Measurements from ENCODE around the gene MAP2K3. TPM values are rescaled to one million over a fixed set of nuclear protein-coding genes. Genes with fewer than 3 reads are reported as not detected.
"Not testable (repeated sequence)": the region's sequence is repeated elsewhere in the genome, so short reads cannot be mapped to it uniquely, and the experiment has no call there.

Gene MAP2K3
- total RNA-seq, 1 donor from 2014 or later = 294 TPM

- Histone ChIP-seq H3K4me1 (no peaks in the 10 kb centered on the region), H3K36me3 (peaks cover 63 to 80% of the 10 kb centered on the region in 2 donors), H3K9me3 (no peaks in the 10 kb centered on the region), H3K27ac (no peak overlapping the region), H3K4me3 (no peak overlapping the region), H3K27me3 (no peaks in the 10 kb centered on the region)
- no peak for TF ChIP-seq CTCF (IDR thresholded peaks at IDR 0.05)
- no peak for DNase-seq (ENCODE audit: low spot score in 2 of 2)
- intact Hi-C loops (cut with DNase I) = no loop called here
Measured at GRCh38 chr17:21301593-21302550, 17.4 kb downstream of the MAP2K3 start.

GRCh38 chr17:21302711-21303425, 18.4 kb downstream of the MAP2K3 start:
- Histone ChIP-seq H3K9me3 (no peaks in the 10 kb centered on the region), H3K4me3 (no peak overlapping the region), H3K27me3 (no peaks in the 10 kb centered on the region), H3K27ac (no peak overlapping the region), H3K36me3 (peaks cover 63 to 85% of the 10 kb centered on the region in 2 donors), H3K4me1 (no peaks in the 10 kb centered on the region)
- TF ChIP-seq CTCF (IDR thresholded peaks at IDR 0.05) = no peak
- intact Hi-C loops (cut with DNase I) = no loop called here
- DNase-seq (ENCODE audit: low spot score in 2 of 2) = no peak

- no peaks in the 10 kb centered on the region for H3K4me1 ChIP-seq
- no peak for TF ChIP-seq CTCF (IDR thresholded peaks at IDR 0.05)
- H3K36me3 ChIP-seq = peaks cover 63 to 86% of the 10 kb centered on the region in 2 donors
- no peak overlapping the region for H3K27ac ChIP-seq
- DNase-seq (ENCODE audit: low spot score in 2 of 2) = no peak
- peaks cover 0 to 1% of the 10 kb centered on the region in 2 donors for H3K9me3 ChIP-seq
- no peaks in the 10 kb centered on the region for H3K27me3 ChIP-seq
- intact Hi-C loops (cut with DNase I) = no loop called here
- H3K4me3 ChIP-seq = no peak overlapping the region
Measured at GRCh38 chr17:21303441-21304065, 19.0 kb downstream of the MAP2K3 start.

GRCh38 chr17:21304091-21304490, 19.6 kb downstream of the MAP2K3 start:
- no peak for TF ChIP-seq CTCF (IDR thresholded peaks at IDR 0.05)
- H3K27me3 ChIP-seq = no peaks in the 10 kb centered on the region
- H3K36me3 ChIP-seq = peaks cover 64 to 86% of the 10 kb centered on the region in 2 donors
- DNase-seq (ENCODE audit: low spot score in 2 of 2) = no peak
- peaks cover 0 to 3% of the 10 kb centered on the region in 2 donors for H3K9me3 ChIP-seq
- H3K27ac ChIP-seq = no peak overlapping the region
- no peak overlapping the region for H3K4me3 ChIP-seq
- no peaks in the 10 kb centered on the region for H3K4me1 ChIP-seq
- intact Hi-C loops (cut with DNase I) = no loop called here

- H3K9me3 ChIP-seq; H3K4me1 ChIP-seq; H3K27ac ChIP-seq; H3K4me3 ChIP-seq; H3K27me3 ChIP-seq; intact Hi-C loops (cut with DNase I): not testable (repeated sequence)
- DNase-seq (ENCODE audit: low spot score in 2 of 2) = peak in 1 of 2 donors; percentile 54
- peaks cover 59 to 85% of the 10 kb centered on the region in 2 donors for H3K36me3 ChIP-seq
Measured at GRCh38 chr17:21304551-21305151, 20.1 kb downstream of the MAP2K3 start.

- Histone ChIP-seq H3K27ac (peak overlapping the region; percentile 27 to 36), H3K36me3 (peaks cover 50 to 80% of the 10 kb centered on the region in 2 donors)
- peak in 1 of 2 donors; percentile 61 for DNase-seq (ENCODE audit: low spot score in 2 of 2)
- intact Hi-C loops (cut with DNase I); H3K9me3 ChIP-seq; H3K27me3 ChIP-seq; H3K4me3 ChIP-seq; H3K4me1 ChIP-seq: not testable (repeated sequence)
Measured at GRCh38 chr17:21305431-21306180, 21.1 kb downstream of the MAP2K3 start.

- peaks cover 9 to 13% of the 10 kb centered on the region in 2 donors for H3K4me1 ChIP-seq
- intact Hi-C loops (cut with DNase I); H3K27me3 ChIP-seq; H3K4me3 ChIP-seq; H3K9me3 ChIP-seq: not testable (repeated sequence)
- peaks cover 38 to 69% of the 10 kb centered on the region in 2 donors for H3K36me3 ChIP-seq
- DNase-seq (ENCODE audit: low spot score in 2 of 2) = peak in 1 of 2 donors; percentile 52
- H3K27ac ChIP-seq = peak overlapping the region; percentile 27 to 36
Measured at GRCh38 chr17:21306611-21307272, 22.2 kb downstream of the MAP2K3 start.

GRCh38 chr17:21307273-21307625, 22.7 kb downstream of the MAP2K3 start:
- H3K27ac ChIP-seq; DNase-seq (ENCODE audit: low spot score in 2 of 2); H3K27me3 ChIP-seq; H3K9me3 ChIP-seq; H3K4me3 ChIP-seq; intact Hi-C loops (cut with DNase I): not testable (repeated sequence)
- H3K4me1 ChIP-seq = peaks cover 9 to 16% of the 10 kb centered on the region in 2 donors
- peaks cover 36 to 67% of the 10 kb centered on the region in 2 donors for H3K36me3 ChIP-seq

Measured in ascending aorta (tissue), 2 donors.